ENCODE measurements around the gene METAP1. TPM values are rescaled to one million over a fixed set of nuclear protein-coding genes. Genes with fewer than 3 reads are reported as not detected.

The METAP1 gene
- total and polyA plus RNA-seq, 2 of the 8 experiments (the other 6 are each of a cell fraction or from before 2014, with no cell fraction given): 50.6 to 85.2 TPM

GRCh38 chr4:99047710-99048109, 52.2 kb downstream of the METAP1 start:
- WGBS, 2 experiments (ENCODE audit: extremely low coverage in 1 of 2, insufficient coverage in 1 of 2, insufficient read length in 1 of 2, insufficient replicate concordance in 2 of 2, low coverage in 1 of 2, low lambda C conversion rate in 2 of 2, missing lambda C conversion rate in 1 of 2): 87% methylated on average over 2 of the region's 2 CpGs; no CpG with 5 or more reads in 1 of the 2 experiments

More at GRCh38 chr4:99047710-99048109, 52.2 kb downstream of the METAP1 start:
- Histone ChIP-seq H3K9ac (replicated peaks in 1 of 4; ENCODE audit: extremely low read depth in 1 of 4, low read depth in 3 of 4, low read length in 3 of 4) (no peak overlapping the region), H3K23me2 (ENCODE audit: low read depth, low read length) (no peaks in the 10 kb centered on the region), H2BK20ac (ENCODE audit: low read length) (no peak overlapping the region), H3K23ac (ENCODE audit: insufficient read length) (no peak overlapping the region), H2AK5ac (ENCODE audit: low read depth, low read length) (no peak overlapping the region), H4K20me1 (replicated peaks in 1 of 2; ENCODE audit: control insufficient read depth in 1 of 2, insufficient read depth in 2 of 2, low read length in 2 of 2) (peaks cover 0 to 3% of the 10 kb centered on the region in 2 experiments), H2BK12ac (ENCODE audit: low read depth, low read length) (no peak overlapping the region), H2BK120ac (replicated peaks; ENCODE audit: low read depth, low read length) (no peak overlapping the region), H3K79me2 (ENCODE audit: control insufficient read depth in 1 of 2, insufficient read depth in 2 of 2, low read length in 2 of 2) (peaks cover 0 to 2% of the 10 kb centered on the region in 2 experiments; a peak in 1 of 4 replicates), H3K56ac (replicated peaks; ENCODE audit: insufficient read length, low read depth, low read length) (no peak overlapping the region), H3K79me1 (ENCODE audit: low read depth, low read length) (peaks cover 2% of the 10 kb centered on the region; the same call in 1 of the 2 replicates), H4K91ac (replicated peaks; ENCODE audit: insufficient read length, low read length) (no peak overlapping the region), H3K4me3 (ENCODE audit: extremely low read depth in 1 of 4, insufficient read depth in 2 of 4, low read depth in 3 of 4, low read length in 4 of 4) (no peak overlapping the region), H3K36me3 (ENCODE audit: control insufficient read depth in 2 of 4, insufficient read depth in 4 of 4, low read length in 3 of 4) (peaks cover 15 to 49% (median 39%) of the 10 kb centered on the region in 4 experiments), H3K4me2 (ENCODE audit: insufficient read depth in 1 of 2, low read depth in 2 of 2, low read length in 2 of 2) (no peak overlapping the region), H4K8ac (ENCODE audit: extremely low read depth, insufficient read depth, low read length) (no peak overlapping the region), H3K14ac (ENCODE audit: insufficient read length) (no peak overlapping the region), H3K27me3 (replicated peaks in 1 of 4; ENCODE audit: control insufficient read depth in 3 of 4, extremely low read depth in 1 of 4, insufficient read depth in 3 of 4, low read length in 3 of 4) (no peaks in the 10 kb centered on the region), H2BK15ac (ENCODE audit: low read length) (no peak overlapping the region), H3K27ac (ENCODE audit: low read depth, low read length) (no peak overlapping the region), H3K18ac (ENCODE audit: extremely low read depth, low read length) (no peak overlapping the region), H2AFZ (ENCODE audit: low read length) (no peak overlapping the region), H3K4me1 (replicated peaks in 1 of 4; ENCODE audit: control insufficient read depth in 3 of 4, insufficient read depth in 4 of 4, low read length in 3 of 4) (no peaks in the 10 kb centered on the region; a peak in 1 of 7 replicates), H4K5ac (ENCODE audit: insufficient read length, low read depth, low read length) (no peak overlapping the region), H2BK5ac (ENCODE audit: low read depth, low read length) (no peak overlapping the region), H3K4ac (replicated peaks; ENCODE audit: insufficient read length, low read depth, low read length) (no peak overlapping the region), H3K9me3 (ENCODE audit: insufficient read depth in 2 of 2, low read depth in 1 of 2, low read length in 1 of 2) (no peaks in the 10 kb centered on the region)
- ChIA-PET POLR2A (ENCODE audit: partially characterized antibody) (interaction anchor here (1.3 to 1.4 kb wide), 2 partner anchors 41 to 53 kb away, joined by 3 to 7 read pairs; partner anchors contain the start of genes ADH5 and METAP1), CTCF (ENCODE audit: partially characterized antibody) (interaction anchor here (1.0 to 1.9 kb wide), 6 partner anchors 9 to 160 kb away, joined by 3 to 6 read pairs (median 4); partner anchors contain the start of gene METAP1)
- DNase-seq (ENCODE audit: low read depth in 1 of 2, low spot score in 2 of 2): no peak
- no peak for FAIRE-seq
- TF ChIP-seq BRCA1 (IDR thresholded peaks at IDR 0.05; ENCODE audit: low read depth, low read length) (no peak), BACH1 (IDR thresholded peaks at IDR 0.05; ENCODE audit: low read length) (no peak)
